Smooth muscle cell (in vitro differentiated cells): ENCODE measurements around the gene TGIF1. TPM values are rescaled to one million over a fixed set of nuclear protein-coding genes. Genes with fewer than 3 reads are reported as not detected.

ENCODE experiments used
- DNase-seq: peaks from one replicate; lab custom pipeline; 2025; ENCODE audit not compliant: unreplicated experiment; lab: John Stamatoyannopoulos, UW
- H2AFZ ChIP-seq: fragments of 200-600 bp; sonication (generic); 2 replicates; pipeline ENCODE4 v1.6.0; 2016; ENCODE audit warnings: antibody characterized with exemption, low read depth, mild to moderate bottlenecking
- H3F3A ChIP-seq: fragments of 200-600 bp; sonication (generic); 2 replicates; pipeline ENCODE4 v1.6.0; 2017; ENCODE audit warnings: antibody characterized with exemption, low read depth
- H3K27ac ChIP-seq: fragments of 200-600 bp; sonication (generic); 2 replicates; pipeline ENCODE4 v1.5.1; 2016; ENCODE audit warnings: low read depth, mild to moderate bottlenecking
- H3K27me3 ChIP-seq: fragments of 200-600 bp; sonication (generic); 2 replicates; pipeline ENCODE4 v1.6.1; 2016; ENCODE audit warnings: low read depth, mild to moderate bottlenecking
- H3K36me3 ChIP-seq: fragments of 200-600 bp; sonication (generic); 2 replicates; pipeline ENCODE4 v1.5.1; 2016; ENCODE audit warnings: low read depth
- H3K4me1 ChIP-seq: fragments of 200-600 bp; sonication (generic); 2 replicates; pipeline ENCODE4 v1.5.1; 2016; ENCODE audit warnings: low read depth
- H3K4me2 ChIP-seq: fragments of 200-600 bp; sonication (generic); 2 replicates; pipeline ENCODE4 v1.6.0; 2016; ENCODE audit warnings: mild to moderate bottlenecking
- H3K4me3 ChIP-seq: fragments of 200-600 bp; sonication (generic); 2 replicates; pipeline ENCODE4 v1.5.1; 2016; ENCODE audit warnings: mild to moderate bottlenecking
- H3K79me2 ChIP-seq: fragments of 200-600 bp; sonication (generic); 2 replicates; pipeline ENCODE4 v1.6.0; 2016; ENCODE audit warnings: low read depth, mild to moderate bottlenecking
- H3K9ac ChIP-seq: fragments of 200-600 bp; sonication (generic); 2 replicates; pipeline ENCODE4 v1.6.0; 2016; ENCODE audit warnings: low read depth
- H3K9me3 ChIP-seq: fragments of 200-600 bp; sonication (generic); replicated peaks from 2 replicates; pipeline ENCODE4 v1.5.1; 2016; ENCODE audit warnings: low read depth
- H4K20me1 ChIP-seq: fragments of 200-600 bp; sonication (generic); 2 replicates; pipeline ENCODE4 v1.6.0; 2016; ENCODE audit warnings: low read depth
- CTCF ChIP-seq: fragments of 200-600 bp; sonication (generic); IDR thresholded peaks from 2 replicates; pipeline ENCODE4 v1.5.1; 2017; ENCODE audit warnings: borderline replicate concordance, mild to moderate bottlenecking, antibody characterized with exemption; ENCODE audit not compliant: insufficient read depth, poor library complexity, severe bottlenecking
- WGBS: methylation state at CpG from one replicate; pipeline ENCODE4 v1.1.7; 2016; ENCODE audit warnings: low lambda C conversion rate; 5-methylcytosine and 5-hydroxymethylcytosine counted together
- polyA plus RNA-seq: library from polyadenylated mRNA; unstranded; fragments of >200 nt; fragmentation: Nextera tagmentation; extraction: Ambion mirVana; gene quantifications from 2 replicates; pipeline ENCODE4 v1.2.1, GENCODE V29; 2016
- total RNA-seq: library from RNA; depleted of rRNA; stranded (reverse); fragments of >200 nt; gene quantifications from 2 replicates; pipeline ENCODE4 v1.2.3, GENCODE V29; 2014

The TGIF1 gene
- total and polyA plus RNA-seq, 2 experiments from 2014 or later: 96.7 to 165 TPM

GRCh38 chr18:3426074-3426473 is 23.9 kb upstream of the TGIF1 start:
- no peaks in the 10 kb centered on the region for H3K9me3 ChIP-seq

GRCh38 chr18:3427944-3428343 is 22.0 kb upstream of the TGIF1 start:
- DNase-seq: no peak
- Histone ChIP-seq H3F3A (no peaks in the 10 kb centered on the region), H3K4me2 (no peak overlapping the region), H3K36me3 (no peaks in the 10 kb centered on the region), H4K20me1 (no peaks in the 10 kb centered on the region), H3K27ac (no peak overlapping the region), H3K4me3 (no peak overlapping the region), H3K79me2 (no peaks in the 10 kb centered on the region), H3K9me3 (no peaks in the 10 kb centered on the region), H2AFZ (no peak overlapping the region), H3K4me1 (no peaks in the 10 kb centered on the region), H3K9ac (no peak overlapping the region), H3K27me3 (no peaks in the 10 kb centered on the region)
- 86% methylated on average over 5 of the region's 5 CpGs for WGBS
- no peak for TF ChIP-seq CTCF

More at GRCh38 chr18:3426074-3426473, 23.9 kb upstream of the TGIF1 start:
- Histone ChIP-seq H3K36me3 (no peaks in the 10 kb centered on the region), H3K4me2 (no peak overlapping the region), H3K27ac (no peak overlapping the region), H3K4me1 (no peaks in the 10 kb centered on the region), H3K4me3 (no peak overlapping the region), H3F3A (no peaks in the 10 kb centered on the region), H3K9ac (no peak overlapping the region), H3K27me3 (no peaks in the 10 kb centered on the region), H2AFZ (no peak overlapping the region), H3K79me2 (no peaks in the 10 kb centered on the region), H4K20me1 (no peaks in the 10 kb centered on the region)
- TF ChIP-seq CTCF: no peak
- no peak for DNase-seq
- 90% methylated on average over 4 of the region's 4 CpGs for WGBS

- no peaks in the 10 kb centered on the region for H3F3A ChIP-seq
- no peaks in the 10 kb centered on the region for H4K20me1 ChIP-seq
- no peaks in the 10 kb centered on the region for H3K4me1 ChIP-seq
- no peak overlapping the region for H2AFZ ChIP-seq
- H3K9me3 ChIP-seq: no peaks in the 10 kb centered on the region
- H3K36me3 ChIP-seq: no peaks in the 10 kb centered on the region
- no peaks in the 10 kb centered on the region for H3K27me3 ChIP-seq
- WGBS: 97% methylated on average over 3 of the region's 3 CpGs
- no peak for DNase-seq
- H3K79me2 ChIP-seq: no peaks in the 10 kb centered on the region
- TF ChIP-seq CTCF: no peak
- no peak overlapping the region for H3K4me2 ChIP-seq
- H3K9ac ChIP-seq: no peak overlapping the region
- no peak overlapping the region for H3K27ac ChIP-seq
- no peak overlapping the region for H3K4me3 ChIP-seq
Measured at GRCh38 chr18:3429121-3429520, 20.9 kb upstream of the TGIF1 start.

GRCh38 chr18:3434685-3435084 is 15.3 kb upstream of the TGIF1 start:
- Histone ChIP-seq H3K9ac (no peak overlapping the region), H3K27me3 (no peaks in the 10 kb centered on the region), H3K79me2 (no peaks in the 10 kb centered on the region), H3K4me1 (no peaks in the 10 kb centered on the region), H3K4me3 (no peak overlapping the region), H3K4me2 (no peak overlapping the region), H2AFZ (no peak overlapping the region), H3K27ac (no peak overlapping the region), H3K9me3 (no peaks in the 10 kb centered on the region), H4K20me1 (no peaks in the 10 kb centered on the region), H3F3A (no peaks in the 10 kb centered on the region), H3K36me3 (no peaks in the 10 kb centered on the region)
- DNase-seq: no peak
- WGBS: 88% methylated on average over 4 of the region's 4 CpGs
- no peak for TF ChIP-seq CTCF
